IMR-90 (cell line): ENCODE data around the gene GNL3.

Experiments
- CEBPB ChIP-seq: IDR thresholded peaks from 2 replicates; pipeline ENCODE4 v1.6.1; 2012; ENCODE audit warnings: low read depth, low read length, improper control_type of control experiment
- CTCF ChIP-seq: conservative IDR thresholded peaks from 2 replicates; pipeline ENCODE4 v1.5.1; 2012; ENCODE audit warnings: mild to moderate bottlenecking, low read depth, low read length, improper control_type of control experiment
- ELK1 ChIP-seq: fragments of 150-350 bp; IDR thresholded peaks from 2 replicates; pipeline ENCODE4 v1.6.1; 2016; ENCODE audit warnings: low read depth, mild to moderate bottlenecking, low read length, moderate library complexity, borderline replicate concordance
- MAFK ChIP-seq: IDR thresholded peaks from 2 replicates; pipeline ENCODE4 v1.6.1; 2012; ENCODE audit warnings: low read depth, low read length, improper control_type of control experiment
- POLR2A ChIP-seq: IDR thresholded peaks from 2 replicates; pipeline ENCODE4 v1.6.1; 2012; ENCODE audit warnings: mild to moderate bottlenecking, low read depth, low read length
- RCOR1 ChIP-seq: IDR thresholded peaks from 2 replicates; pipeline ENCODE4 v1.6.1; 2012; ENCODE audit warnings: mild to moderate bottlenecking, low read length, improper control_type of control experiment; ENCODE audit not compliant: insufficient replicate concordance

- no peak for TF ChIP-seq CTCF
- TF ChIP-seq RCOR1, result no peak
- no peak for TF ChIP-seq CEBPB
- no peak for TF ChIP-seq POLR2A
- TF ChIP-seq ELK1, result no peak
- no peak for TF ChIP-seq MAFK
Observed at GRCh38 chr3:52679199-52679538, 6.7 kb upstream of the GNL3 start.
